ENCODE results near the gene ARL6IP1.
"Not testable (repeated sequence)": the region's sequence is repeated elsewhere in the genome, so short reads cannot be mapped to it uniquely, and the experiment has no call there.

The ARL6IP1 gene

DNA sequence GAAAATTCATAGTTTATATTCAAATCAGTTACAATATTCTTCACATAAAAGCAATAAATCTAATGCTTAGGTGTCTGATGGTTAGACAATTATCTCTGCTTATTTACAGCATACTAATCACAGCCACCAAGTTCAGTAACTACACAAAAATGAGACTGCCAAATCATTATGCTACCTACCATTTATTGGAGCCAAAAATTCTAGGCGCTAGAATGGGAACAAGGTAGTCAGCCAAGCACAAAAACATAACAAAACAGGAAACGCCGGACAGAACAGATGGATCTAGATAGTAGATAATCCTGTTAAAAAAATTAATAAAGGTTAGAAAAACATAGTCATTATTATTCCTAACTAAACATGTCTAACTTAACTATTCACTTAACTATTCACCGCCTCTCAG is 3.6 kb downstream of the ARL6IP1 start:
- no peak for DNase-seq

DNA sequence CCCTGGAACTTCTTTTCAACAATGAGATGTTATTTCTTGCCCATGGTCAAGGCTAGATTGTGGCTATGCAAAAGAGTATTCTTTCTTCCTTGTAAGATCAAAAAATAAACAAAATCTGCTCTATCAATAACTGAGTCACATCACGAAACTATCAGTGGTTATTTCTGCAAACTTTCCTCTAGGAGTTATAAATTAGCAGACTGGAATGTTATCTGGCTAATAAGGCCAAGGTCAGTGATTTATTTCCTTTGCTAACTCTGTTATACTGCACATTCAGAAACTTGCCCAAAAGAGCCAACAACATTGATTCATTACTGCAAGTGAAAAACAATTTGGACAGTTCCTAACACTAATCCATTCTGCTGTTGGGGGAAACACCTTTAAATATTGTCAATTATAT is 5.0 kb downstream of the ARL6IP1 start:
- no peak for DNase-seq

DNA sequence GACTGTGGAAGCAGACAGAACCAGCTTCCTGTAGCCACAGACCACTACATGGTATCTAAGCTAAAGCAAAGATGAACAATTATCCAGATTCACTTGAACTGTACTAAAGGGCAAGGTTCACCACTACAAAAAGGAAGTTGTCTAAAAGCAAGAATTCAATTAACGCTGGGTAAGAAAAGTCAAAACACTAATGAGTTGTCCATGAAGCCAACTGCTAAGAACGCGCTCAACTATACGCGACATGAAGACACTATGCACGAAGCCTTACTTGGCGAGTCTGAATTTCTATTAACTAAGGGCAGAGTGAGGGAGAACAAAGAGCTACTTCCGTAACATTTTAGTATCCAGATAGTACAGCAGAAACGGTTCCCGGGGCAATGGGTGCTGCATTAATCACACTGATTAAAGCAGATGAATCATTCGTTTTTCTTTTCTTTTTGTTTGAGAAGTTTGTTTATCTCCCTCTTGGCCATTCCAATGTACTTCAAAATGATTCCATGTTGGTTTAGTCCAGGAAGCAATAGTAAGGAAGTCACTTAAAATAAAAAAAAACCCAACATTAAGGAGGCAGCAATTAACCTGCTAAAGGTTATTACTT is 8.4 kb downstream of the ARL6IP1 start:
- DNase-seq, result no peak

DNA sequence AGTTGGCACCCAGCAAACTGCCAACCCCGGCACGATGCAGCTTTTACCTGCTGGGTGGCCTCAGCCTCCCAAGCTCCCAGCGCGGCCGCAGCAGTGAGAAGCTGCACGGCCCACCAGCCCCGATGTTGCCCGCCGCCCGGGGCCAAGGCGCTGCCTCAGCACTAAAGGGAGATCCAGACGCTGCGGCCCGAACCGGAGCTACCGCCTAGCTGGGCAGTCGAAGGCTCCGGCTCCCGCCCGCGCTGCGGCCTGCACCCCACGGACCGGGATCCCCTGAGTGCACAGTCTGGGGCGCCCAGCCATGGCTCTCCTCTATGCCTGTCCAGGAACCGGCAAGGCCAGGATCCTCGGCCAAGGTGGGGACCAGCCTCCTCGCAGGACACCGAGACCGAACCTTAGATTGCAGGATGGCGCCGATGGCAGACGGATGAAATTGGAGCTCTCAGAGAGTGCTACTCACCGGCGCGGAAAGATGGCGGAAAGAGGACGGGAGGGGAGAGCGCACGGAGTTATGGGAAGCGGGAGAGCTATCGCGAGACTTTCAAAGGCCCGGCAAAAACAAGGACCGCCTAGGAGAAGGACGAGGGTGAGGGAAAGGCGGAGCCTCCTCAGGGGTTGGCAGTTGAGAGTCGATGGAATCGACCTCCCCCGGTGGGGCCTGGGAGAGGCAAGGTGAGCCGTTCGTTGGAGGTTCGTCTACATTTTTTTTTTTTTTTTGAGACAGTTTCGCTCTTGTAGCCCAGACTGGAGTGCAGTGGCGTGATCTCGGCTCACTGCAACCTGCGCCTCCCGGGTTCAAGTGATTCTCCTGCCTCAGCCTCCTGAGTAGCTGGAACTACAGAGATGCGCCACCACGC is 11.3 kb downstream of the ARL6IP1 start, which contains the start of gene RPS15A:
Gene RPS15A (minus strand): TSS at position 485 of the 857 bp plus-strand sequence. CDS start 1,221 bp downstream, outside the sequence.
- DNase-seq, result peak; percentile 96

DNA sequence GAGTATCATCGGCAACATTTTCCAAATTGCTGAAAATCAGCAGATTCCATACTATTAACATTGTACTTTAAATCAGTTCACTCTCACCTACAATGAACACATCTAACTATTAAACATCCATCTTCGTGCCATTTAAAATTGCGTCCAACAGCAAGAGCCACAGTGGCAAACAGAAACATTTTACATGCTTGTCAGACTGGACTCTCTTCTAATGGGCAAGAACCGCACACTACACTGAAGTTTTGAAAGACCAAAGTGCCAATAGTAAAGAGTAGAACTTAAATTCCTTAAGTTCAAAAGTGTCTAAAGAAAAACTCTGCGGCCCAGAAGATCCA is 11.9 kb downstream of the ARL6IP1 start:
- DNase-seq, result no peak

DNA sequence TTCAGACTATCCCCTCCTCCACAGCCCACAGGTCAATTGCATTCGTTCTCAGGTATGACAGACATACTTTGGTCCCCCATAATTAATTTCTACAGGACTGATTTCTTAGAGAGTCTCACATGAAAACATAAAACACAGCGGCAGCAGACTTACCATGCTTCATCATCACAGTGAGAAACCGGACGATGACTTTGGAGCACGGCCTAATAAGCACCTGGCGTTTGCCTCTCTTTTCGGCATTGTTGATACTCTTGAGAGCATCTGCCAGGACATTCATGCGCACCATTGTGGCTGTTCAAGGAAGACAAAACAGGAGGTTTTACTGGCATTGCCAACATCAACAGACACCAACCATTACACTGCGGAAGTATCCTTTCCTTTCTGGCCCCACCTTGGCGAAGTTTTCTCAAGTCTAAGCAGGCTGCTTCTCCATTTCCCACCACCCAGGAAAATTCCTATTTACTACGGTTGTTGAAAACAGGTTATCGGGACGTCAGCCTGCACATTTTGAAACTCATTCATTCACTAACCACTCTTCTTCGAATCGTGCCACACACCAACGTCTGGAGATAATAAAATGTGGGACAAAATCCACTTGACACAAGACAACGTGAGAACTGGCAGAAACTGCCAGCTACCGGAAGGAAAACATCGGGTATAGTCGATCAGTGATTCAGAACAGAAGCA is 12.4 kb downstream of the ARL6IP1 start:
- DNase-seq, result peak; percentile 22

DNA sequence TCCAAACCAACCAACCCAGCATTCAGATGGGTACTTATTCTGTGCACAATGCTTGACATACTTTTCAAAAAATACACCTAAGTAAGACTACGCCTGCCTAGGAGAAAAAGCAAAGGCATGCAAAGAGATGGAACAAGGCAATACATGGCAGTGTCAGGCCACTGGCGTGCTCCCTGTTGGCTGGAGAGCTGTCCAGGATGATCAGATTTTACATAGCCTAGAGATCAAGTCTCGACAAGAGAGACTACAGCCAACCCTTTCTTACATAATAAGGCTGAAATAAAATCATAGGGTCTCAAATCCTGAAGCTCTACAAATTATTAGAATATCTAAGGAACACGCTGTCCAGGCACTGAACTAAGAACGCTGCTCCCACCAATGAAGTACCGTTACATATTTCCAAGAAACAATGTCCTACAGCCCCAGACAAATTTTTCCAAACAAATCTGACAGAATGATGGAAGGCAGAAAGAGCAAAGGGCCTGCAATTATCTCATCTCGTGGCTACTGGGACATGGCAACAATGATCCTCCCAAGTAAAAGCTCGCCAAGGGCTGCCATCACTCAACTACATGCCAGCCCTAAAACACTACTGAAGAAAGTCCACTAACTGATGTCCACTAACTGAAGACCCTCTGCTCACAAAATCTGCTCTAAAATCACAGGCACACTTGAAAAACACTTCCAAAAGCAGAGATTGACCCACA is 16.3 kb downstream of the ARL6IP1 start:
- DNase-seq, result no peak

DNA sequence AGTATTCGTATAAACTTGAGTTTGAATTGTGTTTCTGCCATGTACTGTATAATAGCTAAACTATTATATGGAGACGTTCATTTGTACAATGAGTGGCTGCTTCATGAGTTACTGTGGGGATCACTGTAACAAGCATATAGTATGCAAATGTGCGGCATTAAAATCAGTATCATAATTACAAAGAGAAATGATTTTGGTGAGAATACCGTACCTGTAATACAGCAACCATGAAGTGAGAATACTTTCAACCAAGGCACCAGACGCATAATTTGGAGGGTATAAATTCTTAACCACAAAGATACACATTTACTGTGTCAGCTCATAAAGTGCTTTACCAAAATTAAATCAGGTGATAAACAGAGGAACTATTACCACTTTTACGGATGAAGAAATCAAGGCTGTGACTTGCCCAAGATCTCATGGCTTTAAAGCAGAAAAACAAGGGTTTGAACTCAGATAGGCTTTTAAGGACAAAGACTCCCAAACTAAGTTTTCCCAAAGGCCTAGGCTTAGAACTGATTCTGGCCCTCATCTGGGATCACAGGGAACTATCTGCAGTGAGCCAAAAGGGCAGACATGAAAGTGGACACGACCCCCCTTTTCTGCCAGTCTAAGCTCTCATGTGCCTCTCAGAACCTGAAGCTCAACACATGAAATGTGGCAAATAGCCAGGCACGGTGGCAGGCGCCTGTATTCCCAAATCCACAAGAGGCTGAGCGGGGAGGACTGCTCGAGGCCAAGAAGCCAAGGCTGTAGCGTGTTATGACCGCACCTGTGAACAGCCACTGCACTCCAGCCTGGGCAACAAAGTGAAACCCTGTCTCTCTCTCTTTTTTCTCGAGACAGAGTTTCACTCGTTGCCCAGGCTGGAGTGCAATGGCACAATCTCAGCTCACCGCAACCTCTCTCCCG is 17.7 kb downstream of the ARL6IP1 start:
- no peak for DNase-seq

DNA sequence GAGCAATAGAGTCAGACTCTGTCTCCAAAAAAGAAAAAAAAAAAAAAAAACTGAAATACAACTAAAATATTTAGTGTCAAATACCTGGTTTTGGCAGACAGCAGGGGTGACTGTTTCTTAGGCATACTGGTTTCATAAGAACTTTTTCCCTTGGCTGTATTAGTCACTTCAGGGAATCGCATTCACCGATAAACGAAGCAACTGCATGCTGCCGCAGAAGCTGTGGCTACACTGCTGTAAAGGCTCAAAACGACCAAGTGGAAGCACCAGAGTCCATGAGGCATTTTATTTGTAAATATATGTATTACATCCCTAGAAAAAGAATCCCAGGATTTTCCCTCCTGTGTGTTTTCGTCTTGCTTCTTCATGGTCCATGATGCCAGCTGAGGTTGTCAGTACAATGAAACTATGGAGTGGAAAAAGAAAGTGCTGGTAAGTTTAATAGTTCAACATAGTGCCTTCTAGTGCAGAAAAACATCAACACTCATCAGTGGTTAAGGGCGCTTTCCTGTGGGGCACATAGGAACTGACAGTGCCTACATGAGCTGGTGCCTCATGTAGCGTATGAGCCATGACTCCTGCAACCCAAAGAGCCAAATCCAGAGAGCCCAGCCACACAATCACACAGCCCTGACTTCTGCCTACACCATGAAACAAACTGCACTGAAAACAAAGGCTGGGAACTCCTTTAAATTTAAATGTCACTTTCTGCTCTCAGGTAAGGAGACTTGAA is 18.5 kb downstream of the ARL6IP1 start:
- DNase-seq, result no peak

DNA sequence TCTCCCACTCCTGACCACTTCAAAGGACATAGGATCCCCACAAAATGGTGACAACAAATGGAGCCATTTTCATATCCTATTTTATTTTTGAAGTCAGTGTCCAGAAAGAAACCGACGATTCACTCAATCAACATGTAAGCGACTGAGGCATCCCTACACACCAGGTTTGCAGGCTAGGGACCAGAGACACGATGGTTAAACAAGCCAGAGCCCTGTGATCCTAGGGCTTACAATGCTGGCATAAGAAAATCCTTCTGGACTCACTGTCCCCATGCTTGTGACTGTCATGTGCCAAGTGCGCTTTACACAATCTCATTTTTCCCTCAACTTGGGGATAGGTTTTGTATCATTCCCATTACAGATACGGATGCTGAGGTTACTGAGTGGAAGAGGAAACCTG is 20.1 kb downstream of the ARL6IP1 start:
- not testable (repeated sequence) for DNase-seq

DNA sequence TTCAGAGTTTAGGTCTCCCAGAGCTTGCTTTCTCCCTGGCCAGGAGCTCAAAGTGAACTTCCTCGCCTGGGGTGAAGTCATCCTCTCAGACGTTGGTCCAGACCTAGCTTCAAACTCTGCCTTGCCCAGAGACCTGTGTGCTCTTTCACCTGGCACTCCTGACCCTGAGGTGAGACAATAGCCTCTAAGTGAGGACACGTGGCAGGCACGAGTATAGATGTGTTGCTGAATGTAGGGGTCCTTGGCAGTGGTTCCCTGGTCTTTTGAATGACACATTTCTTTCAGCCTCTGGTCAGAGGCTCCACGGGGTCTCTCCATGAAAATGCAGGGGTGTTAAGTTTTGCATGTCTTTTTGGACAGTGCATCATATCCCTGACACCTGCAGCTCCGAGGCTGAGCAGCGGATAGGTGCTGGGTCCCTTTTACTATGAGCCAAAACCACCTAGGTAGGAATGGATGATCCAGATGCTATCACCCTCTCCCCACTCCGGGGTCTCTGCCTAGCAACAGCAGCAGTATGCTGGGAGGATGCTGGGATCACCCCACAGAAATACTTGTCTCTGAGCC is 20.8 kb downstream of the ARL6IP1 start:
- DNase-seq, result not testable (repeated sequence)

DNA sequence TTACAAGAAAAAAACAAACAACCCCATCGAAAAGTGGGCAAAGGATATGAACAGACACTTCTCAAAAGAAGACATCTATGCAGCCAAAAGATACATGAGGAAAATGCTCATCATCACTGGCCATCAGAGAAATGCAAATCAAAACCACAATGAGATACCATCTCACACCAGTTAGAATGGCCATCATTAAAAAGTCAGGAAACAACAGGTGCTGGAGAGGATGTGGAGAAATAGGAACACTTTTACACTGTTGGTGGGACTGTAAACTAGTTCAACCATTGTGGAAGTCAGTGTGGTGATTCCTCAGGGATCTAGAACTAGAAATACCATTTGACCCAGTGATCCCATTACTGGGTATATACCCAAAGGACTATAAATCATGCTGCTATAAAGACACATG is 23.7 kb downstream of the ARL6IP1 start:
- not testable (repeated sequence) for DNase-seq

DNA sequence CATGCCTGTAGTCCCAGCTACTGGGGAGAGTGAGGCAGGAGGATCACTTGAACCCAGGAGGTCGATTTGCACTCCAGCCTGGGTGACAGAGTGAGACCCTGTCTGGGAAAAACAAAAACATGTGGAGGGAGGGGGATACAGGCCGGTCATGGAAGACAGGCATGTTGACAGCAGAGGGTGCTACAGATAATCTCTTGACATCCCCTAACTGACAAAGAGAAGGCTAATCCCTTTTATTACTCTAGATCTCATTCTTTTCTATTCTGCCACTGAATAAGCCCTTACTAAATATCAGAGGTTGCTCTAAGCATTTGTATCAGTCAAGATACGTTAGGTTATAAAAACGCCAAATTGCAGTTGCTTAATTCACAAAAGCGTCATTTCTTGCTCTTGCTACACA is 25.0 kb downstream of the ARL6IP1 start:
- DNase-seq, result not testable (repeated sequence)

DNA sequence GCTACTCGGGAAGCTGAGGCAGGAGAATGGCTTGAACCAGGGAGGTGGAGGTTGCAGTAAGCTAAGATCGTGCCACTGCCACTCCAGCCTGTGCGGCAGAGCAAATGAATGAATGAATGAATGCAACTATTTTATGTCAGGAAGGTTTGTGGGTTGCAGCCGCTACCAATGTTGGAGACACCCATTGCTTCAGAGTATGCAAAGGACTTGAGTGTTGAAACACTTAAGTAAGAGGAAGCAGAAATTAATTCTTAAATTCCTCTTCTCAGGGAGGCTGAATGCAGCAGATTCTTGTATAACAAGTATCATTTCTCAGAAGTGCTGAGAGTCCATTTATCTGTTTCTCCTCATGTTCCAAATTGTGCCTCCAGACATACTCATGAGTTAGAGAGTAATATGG is 26.7 kb downstream of the ARL6IP1 start:
- DNase-seq, result not testable (repeated sequence)

DNA sequence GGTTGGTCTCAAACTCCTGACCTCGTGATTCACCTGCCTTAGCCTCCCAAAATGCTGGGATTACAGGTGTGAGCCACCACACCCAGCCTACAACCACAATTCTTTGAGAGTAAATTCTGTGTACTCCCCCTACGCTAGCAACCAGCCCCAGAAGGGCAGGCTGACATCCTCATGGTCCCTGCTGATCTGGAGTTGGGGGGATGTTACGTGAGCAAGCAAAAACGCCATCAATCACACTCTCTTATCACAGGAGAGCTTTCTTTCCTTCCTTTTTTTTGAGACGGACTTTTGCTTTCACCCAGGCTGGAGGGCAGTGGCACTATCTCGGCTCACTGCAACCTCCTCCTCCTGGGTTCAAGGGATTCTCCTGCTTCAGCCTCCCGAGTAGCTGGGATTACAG is 29.2 kb downstream of the ARL6IP1 start:
- not testable (repeated sequence) for DNase-seq

DNA sequence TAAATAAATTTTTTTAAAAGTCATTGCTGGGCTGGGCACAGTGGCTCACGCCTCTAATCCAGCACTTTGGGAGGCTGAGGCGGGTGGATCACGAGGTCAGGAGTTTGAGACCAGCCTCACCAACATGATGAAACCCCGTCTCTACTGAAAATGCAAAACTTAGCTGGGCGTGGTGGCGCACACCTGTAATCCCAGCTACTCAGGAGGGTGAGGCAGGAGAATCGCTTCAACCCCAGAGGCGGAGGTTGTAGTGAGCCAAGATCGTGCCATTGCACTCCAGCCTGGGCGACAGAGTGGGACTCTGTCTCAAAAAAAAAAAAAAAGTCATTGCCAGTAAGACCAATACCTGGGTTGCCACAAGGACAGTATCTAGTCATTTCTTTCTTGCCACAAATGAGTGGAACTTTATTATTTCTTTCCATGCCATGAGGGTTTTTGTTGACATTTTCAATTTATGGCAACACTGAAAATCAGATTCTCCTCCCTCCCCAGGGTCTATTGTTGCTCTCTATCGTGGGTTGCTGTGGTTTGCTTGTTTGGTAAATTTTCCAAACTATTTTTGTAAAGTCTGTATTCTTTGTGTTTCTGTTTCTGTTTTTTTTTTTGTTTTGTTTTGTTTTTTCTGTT is 30.9 kb downstream of the ARL6IP1 start:
- not testable (repeated sequence) for DNase-seq

DNA sequence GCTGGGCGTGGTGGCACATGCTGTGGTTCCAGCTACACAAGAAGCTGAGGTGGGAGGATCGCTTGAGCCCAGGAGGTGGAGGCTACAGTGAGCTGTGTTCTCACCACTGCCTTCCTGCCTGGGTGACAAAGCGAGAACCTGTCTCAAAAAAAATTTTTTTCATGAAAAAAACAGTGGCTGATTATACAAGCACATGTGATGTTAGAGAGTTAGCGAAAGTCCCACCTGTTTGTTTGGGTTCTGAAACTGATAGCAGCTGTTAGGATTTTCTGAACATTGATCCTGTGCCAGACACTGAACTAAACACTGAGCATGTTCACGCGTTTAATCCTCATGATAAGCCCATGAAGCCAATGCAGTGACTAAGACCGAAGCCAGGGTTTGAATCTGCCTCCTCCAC is 34.1 kb downstream of the ARL6IP1 start:
- not testable (repeated sequence) for DNase-seq

DNA sequence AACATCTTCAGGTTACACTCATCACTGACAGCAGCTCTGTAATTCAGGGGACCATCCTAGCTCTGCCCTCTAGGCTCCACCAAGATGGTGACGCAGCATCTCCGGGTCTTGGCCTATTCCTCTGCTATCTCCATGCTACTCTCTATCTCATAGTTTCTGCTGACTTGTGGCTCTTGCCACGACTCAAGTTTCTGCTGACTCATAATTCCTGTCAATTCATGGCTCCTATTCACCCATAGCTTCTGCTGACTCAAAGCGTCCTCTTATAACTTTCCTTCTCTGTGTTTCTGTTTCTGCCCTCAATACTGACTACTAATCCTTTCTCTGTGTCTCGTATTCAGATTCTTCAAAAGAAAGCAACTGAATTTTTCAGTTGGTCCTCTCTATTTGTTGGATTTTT is 38.6 kb downstream of the ARL6IP1 start:
- DNase-seq, result not testable (repeated sequence)

DNA sequence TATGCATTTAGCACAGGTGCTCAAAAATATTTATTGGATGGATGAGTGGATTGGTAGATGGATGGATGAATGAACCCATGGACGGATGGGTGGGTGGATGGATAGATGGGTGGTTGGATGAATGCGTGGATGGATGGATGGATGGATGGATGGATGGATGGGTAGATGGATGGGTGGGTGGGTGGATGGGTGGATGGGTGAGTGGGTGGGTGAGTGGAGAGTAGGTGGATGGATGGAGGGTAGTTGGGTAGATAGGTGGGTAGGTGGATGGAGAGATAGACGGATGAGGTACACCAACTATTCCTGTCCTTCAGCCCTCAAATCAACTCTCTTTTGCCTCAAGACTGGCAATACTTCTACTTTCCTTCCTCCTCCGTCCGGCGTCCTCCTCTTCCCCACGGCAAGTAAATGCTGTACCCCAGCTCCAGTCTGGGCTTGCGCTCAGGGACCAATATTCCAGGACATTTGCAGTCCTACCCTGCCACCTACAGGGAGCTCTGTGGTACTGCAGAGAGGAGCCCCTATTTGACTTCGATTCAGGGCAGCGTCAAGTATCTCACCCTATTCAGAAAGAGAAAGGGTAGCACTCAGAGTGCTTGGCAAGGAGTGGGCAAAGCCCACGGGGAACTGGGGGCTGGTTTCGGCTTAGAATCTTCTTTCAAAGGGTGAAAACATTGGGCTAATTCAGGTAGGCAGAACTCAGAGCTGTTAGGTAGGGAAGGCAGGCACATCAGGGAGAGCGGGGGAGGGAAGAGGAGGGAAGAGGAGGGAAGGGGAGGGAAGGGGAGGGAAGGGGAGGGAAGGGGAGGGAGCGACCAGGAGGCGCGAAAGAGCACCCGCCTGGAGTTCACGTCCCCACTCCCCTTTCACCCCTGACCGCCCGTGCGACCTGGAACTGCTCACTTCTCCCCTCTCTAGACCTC is 41.5 kb downstream of the ARL6IP1 start:
- peak; percentile 31 for DNase-seq
